HG03060 (cell line): ENCODE measurements around the gene NMU.
A peak's percentile ranks its signal among the peaks of the same experiment; 100 is the strongest.
"Not testable (repeated sequence)": the region's sequence is repeated elsewhere in the genome, so short reads cannot be mapped to it uniquely, and the experiment has no call there.

ENCODE experiments used
- ATAC-seq: cut with Tn5 transposase; IDR thresholded peaks from one replicate; pipeline ENCODE4 v1.9.1; 2021; ENCODE audit warnings: low read depth, moderate number of reproducible peaks; ENCODE audit not compliant: unreplicated experiment

NMU gene

GRCh38 chr4:55625835-55626234, 10.3 kb downstream of the NMU start:
- ATAC-seq: no peak

- ATAC-seq: not testable (repeated sequence)
Observed at GRCh38 chr4:55624063-55624462, 12.0 kb downstream of the NMU start.

- no peak for ATAC-seq
Observed at GRCh38 chr4:55618546-55619143, 17.5 kb downstream of the NMU start.

- ATAC-seq: peak; percentile 88
Observed at GRCh38 chr4:55617587-55618197, 18.4 kb downstream of the NMU start.

GRCh38 chr4:55615008-55615407, 21.1 kb downstream of the NMU start:
- ATAC-seq: no peak

- no peak for ATAC-seq
Observed at GRCh38 chr4:55613621-55614020, 22.5 kb downstream of the NMU start.

- no peak for ATAC-seq
Observed at GRCh38 chr4:55612341-55612740, 23.8 kb downstream of the NMU start.

GRCh38 chr4:55611358-55612059, 24.6 kb downstream of the NMU start:
- no peak for ATAC-seq

- ATAC-seq: no peak
Observed at GRCh38 chr4:55610381-55610780, 25.7 kb downstream of the NMU start.

- ATAC-seq: no peak
Observed at GRCh38 chr4:55609393-55609866, 26.7 kb downstream of the NMU start.

- no peak for ATAC-seq
Observed at GRCh38 chr4:55608591-55608990, 27.5 kb downstream of the NMU start.

- ATAC-seq: no peak
Observed at GRCh38 chr4:55604996-55605395, 31.1 kb downstream of the NMU start.

- no peak for ATAC-seq
Observed at GRCh38 chr4:55600640-55601039, 35.5 kb downstream of the NMU start.

- no peak for ATAC-seq
Observed at GRCh38 chr4:55598641-55599040, 37.5 kb downstream of the NMU start.

GRCh38 chr4:55592014-55592413, 44.1 kb downstream of the NMU start, which contains the start of gene PDCL2:
Gene PDCL2, minus strand, starts transcription at chr4:55592245. Its CDS starts 136 bp downstream, at chr4:55592109.
- ATAC-seq: no peak

GRCh38 chr4:55588160-55588559, 47.9 kb downstream of the NMU start:
- no peak for ATAC-seq

GRCh38 chr4:55582773-55583172, 53.3 kb downstream of the NMU start:
- ATAC-seq: not testable (repeated sequence)

- no peak for ATAC-seq
Observed at GRCh38 chr4:55578341-55579010, 57.6 kb downstream of the NMU start.

- no peak for ATAC-seq
Observed at GRCh38 chr4:55575513-55575912, 60.6 kb downstream of the NMU start.

- no peak for ATAC-seq
Observed at GRCh38 chr4:55574252-55574651, 61.8 kb downstream of the NMU start.

- no peak for ATAC-seq
Observed at GRCh38 chr4:55571806-55572205, 64.3 kb downstream of the NMU start.
